ENCODE data around the gene BRSK2.

Gene BRSK2

DNA sequence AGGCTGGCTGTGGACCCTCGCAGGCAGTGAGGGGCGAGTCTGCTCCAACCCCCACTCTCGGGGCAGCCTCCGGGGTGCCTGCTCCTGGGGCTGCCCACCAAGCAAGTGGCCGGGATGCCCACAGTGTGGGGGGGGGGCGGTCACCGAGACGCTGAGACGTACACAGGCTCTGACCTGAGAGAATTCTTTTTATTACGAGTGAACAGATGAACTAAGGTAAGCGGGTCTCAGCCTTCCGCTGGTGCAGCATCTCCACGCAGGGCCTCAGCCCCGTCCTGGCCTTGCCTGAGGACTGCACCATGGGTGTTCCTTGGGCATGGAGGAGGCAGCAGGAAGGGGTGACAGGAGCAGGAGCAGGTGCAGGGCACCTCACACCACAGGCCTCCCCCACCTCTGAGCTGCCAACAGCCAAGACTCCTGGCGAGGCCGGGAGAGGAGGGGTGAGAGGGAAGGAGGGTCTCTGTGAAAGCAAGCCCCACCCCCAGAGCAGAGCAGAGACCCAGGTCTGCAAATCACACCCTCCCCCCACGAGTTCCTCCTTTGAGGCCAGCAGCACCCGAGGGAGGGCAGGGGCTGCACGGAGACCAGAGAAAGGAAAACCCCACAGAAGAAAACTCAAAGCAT lies 79.7 kb downstream of the BRSK2 start:
- no peak for DNase-seq (ENCODE audit: low spot score)

DNA sequence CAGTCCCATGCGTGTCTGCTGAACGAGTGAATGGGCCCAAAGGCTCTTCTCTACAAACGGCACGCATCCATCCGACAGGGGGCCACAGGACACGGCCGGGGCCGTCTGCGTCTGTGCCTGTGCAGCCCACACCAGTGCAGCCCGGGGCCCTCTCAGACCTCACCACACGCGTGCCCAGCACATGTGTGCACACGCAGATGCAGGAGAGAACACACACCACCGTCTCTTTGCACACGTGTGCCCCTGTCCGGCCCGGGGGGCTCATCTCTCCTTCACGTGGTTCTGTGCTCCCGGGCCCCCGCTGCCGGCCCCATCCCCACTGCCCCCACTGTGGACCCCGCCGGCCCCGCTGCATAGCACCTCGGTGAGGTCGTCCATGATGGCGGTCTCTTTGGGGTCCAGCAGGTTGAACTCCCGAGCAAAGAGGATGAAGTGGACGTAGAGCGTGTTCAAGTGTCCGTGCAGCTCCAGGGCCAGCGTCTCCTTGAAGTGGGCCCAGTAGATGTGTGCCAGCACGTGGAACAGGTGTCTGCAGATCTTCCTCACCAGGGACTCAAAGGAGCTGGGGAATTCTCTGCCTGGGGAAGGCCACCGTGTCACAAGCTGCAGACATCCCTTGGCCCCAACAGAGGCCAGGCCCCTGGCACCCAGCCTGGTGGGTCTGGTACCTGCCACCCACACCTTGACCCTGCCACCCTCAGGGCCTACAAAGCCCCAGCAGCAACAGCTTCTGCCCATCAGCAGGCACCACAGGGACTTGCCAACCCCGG lies 80.4 kb downstream of the BRSK2 start:
- no peak for DNase-seq (ENCODE audit: low spot score)

DNA sequence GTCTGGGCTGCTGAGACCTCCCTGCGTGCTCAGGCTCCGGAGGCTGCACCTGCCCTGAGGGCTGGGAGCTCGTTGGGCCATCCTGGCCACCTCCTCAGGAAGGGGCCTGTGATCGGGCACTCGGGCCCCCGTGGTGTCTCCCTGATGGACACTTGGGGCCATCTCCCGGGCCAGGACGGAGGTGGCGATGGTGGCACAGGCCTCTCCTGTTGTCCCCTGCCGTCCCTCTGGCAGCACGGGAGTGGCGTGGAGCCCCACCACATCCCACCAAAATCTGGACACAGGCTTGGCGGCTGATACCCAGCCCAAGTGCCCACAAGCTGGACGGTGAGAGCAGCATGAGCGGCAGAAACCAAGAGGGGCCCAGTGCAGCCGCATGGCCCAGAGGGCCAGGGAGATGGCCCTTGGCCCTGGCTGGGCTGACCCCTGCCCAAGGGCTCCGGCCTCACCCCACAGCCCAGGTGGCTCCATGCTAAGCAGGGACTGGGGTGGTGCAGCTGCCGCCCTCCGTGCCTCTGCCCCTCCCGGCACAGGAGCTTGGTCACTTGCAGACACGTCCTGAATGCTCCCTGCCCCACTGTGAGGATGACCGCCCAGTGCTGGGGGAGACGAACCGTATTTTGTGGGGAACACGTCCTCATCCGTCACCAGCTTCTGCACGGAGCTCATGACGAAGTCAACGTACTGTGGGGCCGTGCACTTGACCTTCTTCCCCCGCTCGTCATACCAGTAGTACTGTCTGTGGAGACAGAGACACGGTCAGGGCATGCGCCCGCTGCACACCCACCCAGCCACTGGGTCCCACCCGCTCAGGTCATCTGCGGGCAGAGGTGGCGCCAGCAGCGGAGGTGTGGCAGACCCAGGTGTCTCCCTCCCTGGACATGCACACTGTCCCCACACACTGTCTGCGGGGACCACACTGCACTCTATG lies 81.2 kb downstream of the BRSK2 start:
- DNase-seq (ENCODE audit: low spot score) = no peak

DNA sequence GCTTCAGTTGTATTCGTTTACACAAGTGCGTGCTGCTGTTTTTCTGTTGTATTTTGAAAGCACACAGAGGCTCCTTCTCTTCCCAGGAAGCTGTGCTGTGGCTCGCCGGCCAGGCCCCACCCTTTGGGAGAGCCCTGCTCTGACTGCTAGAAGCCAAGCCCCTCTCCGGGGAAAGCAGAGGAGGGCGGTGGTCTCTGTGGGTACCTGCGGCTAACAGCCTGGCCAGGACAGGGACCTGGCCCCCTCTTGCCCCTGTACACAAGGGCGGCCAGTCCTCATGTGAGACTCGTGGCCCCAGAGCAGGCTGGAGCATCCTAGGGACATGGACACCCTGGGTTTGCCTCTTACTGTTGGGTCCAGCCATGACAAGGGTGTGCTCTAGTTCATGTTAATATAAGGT lies 82.0 kb downstream of the BRSK2 start:
- no peak for DNase-seq (ENCODE audit: low spot score)

DNA sequence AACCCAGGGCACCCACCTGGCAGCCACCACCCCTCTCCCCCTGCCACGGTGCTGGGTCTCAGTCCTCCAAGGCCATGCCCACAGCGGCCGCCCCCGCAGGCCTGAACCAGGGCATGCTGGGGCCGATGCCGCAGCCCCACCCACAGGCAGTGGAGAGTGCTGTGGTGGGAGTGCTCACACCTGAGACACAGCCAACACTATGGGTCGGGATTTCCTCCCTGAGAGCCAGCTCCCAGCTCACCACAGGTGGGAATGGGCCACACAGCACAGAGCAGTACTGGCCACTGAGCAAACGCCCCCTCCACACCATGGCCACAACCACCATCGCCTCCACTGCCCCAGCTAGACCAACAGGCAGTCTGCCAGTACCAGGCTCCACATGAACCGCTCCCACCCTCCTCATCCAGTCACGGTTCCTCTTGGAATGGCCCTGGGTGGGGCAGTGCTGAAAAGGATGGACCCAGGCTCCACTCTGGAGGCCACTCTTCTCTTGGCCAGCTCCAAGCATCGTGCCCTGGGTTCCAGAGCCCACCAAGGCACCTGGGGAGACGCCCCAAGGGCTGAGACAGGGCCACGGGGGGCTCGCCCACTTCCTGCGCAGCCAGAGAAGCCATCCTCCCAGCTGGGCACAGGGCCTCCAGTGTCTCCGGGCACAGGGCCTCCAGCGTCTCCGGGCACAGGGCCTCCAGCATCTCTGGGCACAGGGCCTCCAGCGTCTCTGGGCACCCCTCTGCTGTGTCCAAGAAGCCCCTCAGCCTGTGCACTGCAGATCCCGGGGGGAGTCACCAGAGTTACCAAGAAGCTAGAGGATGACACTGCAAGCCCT lies 82.7 kb downstream of the BRSK2 start:
- DNase-seq (ENCODE audit: low spot score) = no peak

DNA sequence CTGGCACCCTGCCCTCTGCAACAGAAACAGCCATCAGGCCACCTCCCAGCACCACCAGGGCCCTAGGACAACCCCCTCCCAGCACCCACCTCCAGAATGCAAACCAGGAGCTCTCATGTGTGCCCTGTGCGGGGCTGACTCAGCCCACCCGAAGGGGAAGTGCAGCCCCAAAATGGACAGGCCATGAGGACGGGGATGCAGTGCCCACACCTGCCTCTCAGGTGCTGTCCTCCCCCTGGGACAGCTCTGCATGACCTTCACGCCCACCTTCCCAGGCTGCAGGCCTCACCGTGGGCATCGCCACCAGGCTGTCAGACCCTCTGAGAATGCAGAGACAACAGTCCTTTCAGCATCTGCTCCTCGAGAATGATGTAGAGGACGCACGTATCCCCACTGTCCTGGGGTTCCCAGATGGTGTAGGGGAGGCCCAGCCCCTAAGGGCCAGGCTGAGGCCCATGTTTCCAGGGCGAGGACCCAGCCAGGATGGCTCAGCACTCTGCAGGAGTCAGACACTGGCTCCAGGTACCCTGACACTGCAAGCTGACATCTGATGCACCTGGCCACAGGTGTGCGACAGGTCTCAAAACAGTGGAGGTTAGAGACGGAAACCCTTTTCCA lies 83.4 kb downstream of the BRSK2 start:
- no peak for DNase-seq (ENCODE audit: low spot score)

DNA sequence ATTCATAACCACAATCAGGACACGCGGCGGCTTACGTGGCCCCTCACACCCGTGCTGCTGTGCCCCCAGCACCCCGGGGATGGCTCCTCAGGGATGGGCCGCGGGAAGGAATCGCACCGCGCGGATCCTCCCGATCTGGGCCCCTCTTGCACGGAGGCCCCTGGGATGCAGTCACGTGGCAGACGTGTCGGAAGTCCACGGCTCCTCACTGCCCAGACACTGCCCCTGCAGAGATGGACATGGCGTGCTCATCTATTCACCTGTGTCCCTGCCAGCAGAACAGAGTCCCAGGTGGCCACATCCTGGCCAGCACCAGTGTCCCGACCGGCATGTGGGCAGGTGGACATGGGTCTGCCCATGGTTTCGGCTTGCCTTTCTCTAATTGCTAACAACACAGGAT lies 84.1 kb downstream of the BRSK2 start:
- DNase-seq (ENCODE audit: low spot score) = no peak

DNA sequence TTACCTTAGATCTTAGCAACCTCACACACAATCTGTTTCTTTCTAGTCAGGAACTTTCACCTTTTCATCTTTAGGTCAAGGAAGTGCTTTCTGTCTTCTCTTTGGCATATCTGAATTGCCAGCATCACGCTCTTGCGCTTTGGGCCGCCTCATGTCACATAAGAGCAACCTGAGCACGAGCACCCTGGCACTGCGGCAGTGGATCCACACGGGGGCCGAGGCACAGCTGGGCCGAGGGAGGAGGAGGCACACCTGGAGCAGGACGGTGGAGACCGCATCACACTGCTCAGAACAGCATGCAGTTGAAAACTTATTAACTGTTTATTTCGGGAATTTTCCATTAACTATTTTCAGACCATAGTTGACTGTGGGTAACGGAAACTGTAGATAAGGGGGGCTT lies 86.1 kb downstream of the BRSK2 start:
- no peak for DNase-seq (ENCODE audit: low spot score)

DNA sequence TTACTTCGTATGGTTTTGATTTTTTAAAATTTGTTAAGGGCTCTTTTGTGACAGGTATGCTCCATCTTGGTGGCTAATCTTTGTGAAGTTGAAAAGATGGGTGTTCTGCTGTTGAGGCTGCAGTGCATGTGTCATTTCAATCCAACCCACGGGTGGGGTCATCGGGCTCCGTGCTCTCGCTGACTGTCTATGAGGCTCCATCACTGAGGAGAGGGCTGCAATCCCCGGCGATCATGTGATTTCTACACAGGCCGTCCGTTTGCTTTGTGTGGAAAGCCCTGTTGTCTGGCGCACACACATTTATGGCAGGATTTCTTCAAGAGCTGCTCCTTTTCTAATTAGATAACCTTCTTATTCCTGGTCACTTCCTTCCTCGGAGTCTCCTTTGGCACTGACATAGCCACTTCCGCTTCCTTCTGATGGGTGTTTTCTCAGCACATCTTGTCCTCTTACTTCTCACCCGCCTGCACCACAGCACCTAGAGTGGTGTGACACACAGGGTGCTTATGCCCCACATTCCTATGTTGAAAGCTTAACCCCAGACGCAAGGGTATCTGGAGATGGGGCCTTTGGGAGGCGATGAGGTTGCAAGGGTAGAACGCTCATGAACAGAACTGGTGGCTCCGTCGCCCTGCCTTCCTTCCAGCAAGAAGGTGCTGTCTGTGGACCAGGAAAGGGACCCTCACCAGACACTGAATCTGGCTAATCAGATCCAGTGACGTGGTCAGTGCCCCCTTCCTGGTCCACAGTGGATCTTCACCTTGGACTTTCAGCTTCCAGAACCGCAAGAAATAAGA lies 87.4 kb downstream of the BRSK2 start:
- no peak for DNase-seq (ENCODE audit: low spot score)

DNA sequence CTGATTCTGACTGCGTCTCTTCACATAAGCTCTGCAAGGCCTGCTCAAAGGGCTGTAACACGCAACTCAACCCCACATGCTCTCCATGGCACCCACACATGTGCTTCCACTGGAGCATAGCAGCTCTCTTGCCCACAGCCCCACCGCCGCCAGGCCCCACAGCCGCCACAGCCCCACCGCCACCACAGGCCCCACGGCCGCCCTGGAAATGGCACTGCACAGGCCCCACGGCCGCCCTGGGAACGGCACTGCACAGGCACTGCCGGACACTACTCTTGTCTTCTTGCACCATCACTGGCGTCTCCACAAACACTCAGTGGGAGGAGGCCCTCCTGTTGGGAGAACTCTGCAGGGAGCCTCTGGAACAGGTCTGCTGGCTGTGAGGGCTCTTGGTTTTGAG lies 88.3 kb downstream of the BRSK2 start:
- DNase-seq (ENCODE audit: low spot score) = no peak

DNA sequence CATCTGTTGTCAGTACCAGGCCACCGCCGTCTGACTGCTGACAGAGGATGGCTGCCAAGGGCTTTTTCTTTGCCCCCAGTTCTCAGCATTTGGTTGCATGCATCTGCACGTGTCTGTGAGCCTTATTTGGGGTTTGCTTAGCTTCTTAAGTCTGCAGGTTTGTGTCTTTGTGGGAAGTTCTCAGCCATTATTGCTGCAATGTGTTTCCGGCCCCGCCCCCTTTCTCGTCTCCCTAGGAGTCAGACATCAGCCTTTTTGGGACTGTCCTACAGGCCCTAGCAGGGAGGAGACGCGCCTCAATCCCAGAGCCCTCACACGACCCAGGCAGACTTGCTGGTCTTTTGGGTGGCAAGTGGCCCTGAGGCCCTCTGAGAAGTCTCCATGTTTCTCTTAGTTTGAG lies 88.8 kb downstream of the BRSK2 start:
- DNase-seq (ENCODE audit: low spot score) = no peak

DNA sequence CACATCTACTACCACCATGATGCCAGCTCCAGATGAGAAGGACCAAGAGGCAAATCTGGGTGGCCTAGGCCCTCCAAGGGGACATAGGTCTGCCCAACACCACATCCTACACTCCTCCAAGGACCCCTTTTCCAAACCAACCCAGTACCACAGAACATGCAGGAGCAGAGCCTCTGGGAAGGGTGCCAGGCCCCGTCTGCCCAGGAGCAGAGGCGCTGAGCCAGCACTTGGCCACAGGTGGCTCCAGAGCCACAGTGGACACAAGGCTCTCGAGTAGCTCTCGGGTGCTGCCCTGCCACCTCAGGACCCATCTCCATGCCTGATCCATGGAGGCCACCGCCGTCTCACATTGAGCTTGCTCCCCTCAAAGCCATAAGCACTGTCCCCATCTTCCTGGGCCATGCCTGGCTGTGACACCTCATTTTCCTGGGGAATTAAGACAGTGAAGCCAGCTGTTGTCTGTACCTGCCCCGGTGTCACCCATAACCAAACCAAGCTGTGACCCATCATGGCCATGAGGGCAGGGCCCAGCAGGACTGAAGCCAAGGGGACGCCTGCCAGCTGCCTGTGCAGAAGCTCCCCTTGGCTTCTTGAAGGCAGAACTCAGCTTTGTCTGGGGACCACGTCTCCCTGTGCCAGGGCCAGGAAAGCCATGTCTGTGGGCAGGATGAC lies 89.4 kb downstream of the BRSK2 start:
- DNase-seq (ENCODE audit: low spot score) = no peak

DNA sequence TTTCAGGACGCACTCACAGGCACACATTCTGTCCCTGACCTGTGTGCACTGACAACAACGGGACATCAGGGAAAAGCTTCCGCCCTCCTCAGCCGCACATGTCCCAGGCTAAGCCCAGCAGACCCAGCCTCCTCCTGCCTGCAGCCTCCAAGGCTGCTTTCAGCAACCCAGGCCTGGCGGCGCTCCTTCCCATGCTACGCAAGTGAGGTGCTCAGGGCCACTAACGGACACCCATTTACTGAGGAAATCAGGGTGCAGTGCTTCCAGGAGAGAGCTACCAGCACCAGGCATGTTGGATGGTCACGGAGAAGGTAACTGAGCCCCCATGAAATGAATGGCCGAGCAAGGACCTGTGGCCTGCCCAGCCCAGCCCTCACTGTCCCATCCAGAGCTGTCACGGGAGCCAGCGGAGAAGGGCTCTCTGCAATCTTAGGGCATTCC lies 90.0 kb downstream of the BRSK2 start:
- DNase-seq (ENCODE audit: low spot score) = no peak

DNA sequence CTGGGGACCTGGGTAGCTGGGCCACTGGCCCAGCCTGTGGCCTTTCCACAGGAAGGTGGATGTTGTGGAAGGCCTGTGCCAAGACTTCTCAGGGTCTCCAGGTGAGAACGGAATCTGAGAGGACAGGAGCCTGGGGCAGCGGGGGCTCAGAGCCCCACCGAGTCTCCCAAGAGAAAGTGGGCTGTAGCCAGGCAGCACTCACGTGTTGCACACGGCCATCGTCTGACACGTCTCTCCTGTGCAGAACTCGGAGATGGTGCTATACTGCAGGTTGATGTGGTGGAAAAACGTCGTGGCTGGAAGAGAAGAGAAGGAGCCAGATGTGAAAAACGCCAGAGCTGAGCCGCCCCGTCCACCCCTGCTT lies 90.4 kb downstream of the BRSK2 start:
- no peak for DNase-seq (ENCODE audit: low spot score)

DNA sequence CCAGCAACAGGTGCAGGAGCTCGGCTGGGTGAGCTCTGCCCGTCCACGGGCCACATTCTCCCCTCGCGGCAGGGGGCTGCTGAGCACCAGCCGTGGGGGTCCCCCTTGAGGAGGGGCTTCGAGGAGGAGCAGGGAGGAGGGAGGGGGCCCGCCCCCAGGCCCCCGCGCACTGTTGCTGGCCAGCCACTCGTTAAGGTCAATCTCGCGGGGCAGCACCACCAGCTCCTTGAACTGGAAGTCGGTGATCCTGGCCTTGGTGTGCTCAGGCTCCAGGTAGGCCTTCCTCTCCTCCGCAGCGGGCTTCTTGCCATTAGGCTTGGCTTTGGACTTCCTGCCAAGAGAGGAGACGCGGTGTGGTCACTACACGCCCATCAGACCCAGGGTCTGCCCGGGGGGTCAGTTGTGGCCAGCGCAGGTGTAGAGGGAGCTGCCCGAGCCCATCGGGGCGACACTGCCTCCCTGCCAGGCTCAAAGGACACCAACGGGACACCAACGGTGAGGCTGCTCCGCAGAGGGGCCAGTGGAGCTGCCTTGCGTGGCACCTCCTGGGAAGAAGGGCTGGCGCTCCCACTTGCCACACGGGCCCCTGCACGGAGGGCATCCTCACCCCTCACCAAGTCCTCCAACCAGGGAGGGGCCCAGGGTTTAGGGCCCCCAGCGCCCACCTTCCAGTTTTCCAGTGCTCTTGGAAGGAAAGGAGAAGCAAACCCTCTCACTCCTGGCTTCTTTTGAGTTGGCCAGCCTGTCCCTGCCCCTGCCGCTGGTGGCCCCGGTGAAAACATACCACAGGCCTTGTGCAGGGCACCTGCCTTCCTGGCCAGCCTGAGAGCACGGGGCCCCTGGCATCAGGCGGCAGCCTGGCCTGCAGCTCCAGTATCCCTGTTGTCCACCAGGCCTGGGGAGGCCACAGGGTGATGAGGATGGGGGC lies 91.1 kb downstream of the BRSK2 start:
- no peak for DNase-seq (ENCODE audit: low spot score)

DNA sequence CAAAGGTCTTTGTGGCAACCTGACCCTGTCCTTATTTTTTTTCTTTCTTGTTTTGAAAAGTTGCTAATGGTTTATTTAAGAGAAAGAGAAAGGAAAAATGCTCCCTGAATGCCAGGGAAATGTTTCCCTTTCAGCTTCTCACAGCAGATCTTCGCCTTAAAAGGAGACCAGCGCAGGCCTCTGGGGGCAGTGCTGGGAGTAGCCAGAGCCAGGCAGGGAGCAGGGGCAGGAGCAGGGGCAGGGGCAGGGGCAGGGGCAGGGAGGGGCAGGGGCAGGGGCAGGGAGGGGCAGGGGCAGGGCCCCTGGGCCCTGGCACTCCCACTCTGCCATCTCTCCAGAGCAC lies 91.7 kb downstream of the BRSK2 start:
- no peak for DNase-seq (ENCODE audit: low spot score)

DNA sequence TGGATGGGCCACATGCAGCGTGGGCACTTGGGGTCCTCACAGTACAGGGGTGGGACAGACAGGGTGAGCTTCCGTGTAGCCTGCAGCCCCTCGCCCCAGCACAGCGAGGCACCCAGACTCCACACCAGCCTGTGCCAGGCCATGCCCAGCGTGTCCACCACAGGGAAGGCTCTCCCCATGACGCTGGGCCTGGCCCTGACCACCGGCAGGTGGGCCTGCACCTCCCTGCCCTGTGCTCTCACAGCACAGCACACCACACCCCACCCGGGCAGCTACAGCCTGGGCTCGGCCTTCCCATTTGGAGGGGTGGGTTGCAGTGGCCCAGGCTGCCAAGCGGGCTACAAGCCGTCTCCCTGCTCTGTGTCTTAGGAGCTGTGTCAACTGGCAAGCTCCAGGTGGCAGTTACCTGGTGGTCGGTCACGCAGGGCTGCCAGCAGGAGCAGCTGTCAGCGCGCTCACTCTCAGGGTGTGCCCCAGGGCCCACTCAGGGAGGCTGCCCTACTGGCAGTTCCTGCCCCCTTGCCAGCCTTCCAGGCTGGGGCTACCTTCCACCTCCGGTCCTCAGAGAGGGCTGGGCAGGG lies 92.2 kb downstream of the BRSK2 start:
- no peak for DNase-seq (ENCODE audit: low spot score)

DNA sequence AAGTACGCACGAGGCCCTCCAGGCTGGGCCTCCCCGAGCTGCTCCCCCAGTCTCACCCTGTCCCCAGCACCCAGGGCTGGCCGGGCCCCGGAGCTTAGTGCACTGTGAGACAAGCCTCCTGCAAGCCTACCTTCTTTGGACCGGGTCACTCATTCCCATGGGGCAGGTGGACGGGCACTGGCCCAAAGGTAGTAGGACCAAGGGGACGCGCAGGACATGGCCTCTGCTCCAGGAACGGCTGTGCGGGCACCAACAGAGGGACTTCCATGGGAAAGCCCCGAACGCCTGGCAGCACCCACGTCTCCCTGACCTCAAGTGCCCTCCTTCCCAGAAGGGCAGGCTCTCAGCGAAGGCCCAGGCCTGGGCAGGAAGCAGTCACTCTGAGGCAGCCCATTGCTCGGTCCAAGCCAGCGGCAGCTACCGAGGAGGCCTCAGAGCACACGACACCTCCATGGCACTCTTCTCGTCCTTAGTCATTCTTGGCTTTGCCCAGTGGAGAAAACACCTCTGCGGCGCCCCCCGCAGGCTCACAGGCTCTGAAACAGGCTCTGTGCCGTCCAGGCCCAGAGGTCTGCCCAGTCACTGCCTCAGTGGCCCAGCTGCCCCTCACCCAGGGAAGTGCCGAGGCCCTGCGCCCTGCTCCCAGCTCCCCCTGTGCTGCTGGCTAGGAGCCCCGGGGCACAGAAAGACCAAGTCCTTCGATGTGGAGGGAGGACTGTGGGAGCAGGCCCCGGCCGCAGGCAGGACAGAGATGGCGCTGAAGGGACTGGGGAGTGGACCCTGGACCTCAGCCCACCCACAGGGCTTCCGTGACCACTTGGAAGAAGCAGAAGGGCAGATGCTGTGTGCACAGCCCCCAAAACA lies 93.1 kb downstream of the BRSK2 start:
- DNase-seq (ENCODE audit: low spot score) = no peak

Measured in LoVo (cell line).